Stomach smooth muscle (tissue), 2 donors: Measurements from ENCODE around the gene PPFIA2.
"Not testable (repeated sequence)": the region's sequence is repeated elsewhere in the genome, so short reads cannot be mapped to it uniquely, and the experiment has no call there.

Experiments used
- H3K27ac ChIP-seq: one replicate; pipeline ENCODE4 v1.7.0; 2013; ENCODE audit warnings: mild to moderate bottlenecking, low read length, inconsistent platforms
- H3K27me3 ChIP-seq, 2 donors: one replicate each; pipeline ENCODE4 v1.7.0; 2013; ENCODE audit warnings: low read length in 2 of 2; ENCODE audit not compliant: insufficient read depth in 2 of 2, control insufficient read depth in 1 of 2
- H3K36me3 ChIP-seq, 2 donors: one replicate each; pipeline ENCODE4 v1.7.0; 2013; ENCODE audit warnings: low read length in 2 of 2; ENCODE audit not compliant: control insufficient read depth in 2 of 2, insufficient read depth in 2 of 2
- H3K4me1 ChIP-seq: one replicate; pipeline ENCODE4 v1.7.0; 2013; ENCODE audit warnings: low read length; ENCODE audit not compliant: control insufficient read depth, insufficient read depth
- H3K4me3 ChIP-seq, 2 donors: one replicate each; pipeline ENCODE4 v1.7.0; 2013; ENCODE audit warnings: low read length in 2 of 2
- H3K9ac ChIP-seq, 2 donors: one replicate each; pipeline ENCODE4 v1.7.0; 2013; ENCODE audit warnings: low read length in 2 of 2, mild to moderate bottlenecking in 1 of 2
- H3K9me3 ChIP-seq, 2 donors: one replicate each; pipeline ENCODE4 v1.7.0; 2013; ENCODE audit warnings: low read length in 2 of 2; ENCODE audit not compliant: control insufficient read depth in 2 of 2
- donor health status: healthy.
- donor health status: Pancreatic carcinoma.

Gene PPFIA2

DNA sequence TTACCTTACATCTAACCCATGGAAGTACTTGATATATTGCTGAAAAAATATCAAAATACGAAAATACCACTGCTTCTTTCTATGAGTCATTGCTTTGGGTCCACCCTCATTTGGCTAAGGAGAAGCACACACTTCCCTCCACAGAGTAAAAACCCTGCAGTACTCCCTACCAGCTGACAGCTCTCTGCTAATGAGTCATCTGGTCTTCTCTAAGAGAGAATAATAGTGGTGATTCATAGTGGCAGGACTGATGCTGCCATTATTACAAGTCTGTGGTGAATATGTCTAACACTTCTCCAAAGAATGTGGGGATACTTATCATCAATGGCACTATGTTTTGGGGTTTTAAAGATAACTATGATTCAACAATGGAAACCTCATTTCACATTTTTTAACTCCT is 90.7 kb downstream of the PPFIA2 start:
- H3K36me3 ChIP-seq, result no peaks in the 10 kb centered on the region
- no peaks in the 10 kb centered on the region for H3K27me3 ChIP-seq
- no peaks in the 10 kb centered on the region for H3K4me1 ChIP-seq
- no peak overlapping the region for H3K4me3 ChIP-seq
- H3K27ac ChIP-seq, result no peak overlapping the region
- H3K9me3 ChIP-seq, result no peaks in the 10 kb centered on the region
- no peak overlapping the region for H3K9ac ChIP-seq

DNA sequence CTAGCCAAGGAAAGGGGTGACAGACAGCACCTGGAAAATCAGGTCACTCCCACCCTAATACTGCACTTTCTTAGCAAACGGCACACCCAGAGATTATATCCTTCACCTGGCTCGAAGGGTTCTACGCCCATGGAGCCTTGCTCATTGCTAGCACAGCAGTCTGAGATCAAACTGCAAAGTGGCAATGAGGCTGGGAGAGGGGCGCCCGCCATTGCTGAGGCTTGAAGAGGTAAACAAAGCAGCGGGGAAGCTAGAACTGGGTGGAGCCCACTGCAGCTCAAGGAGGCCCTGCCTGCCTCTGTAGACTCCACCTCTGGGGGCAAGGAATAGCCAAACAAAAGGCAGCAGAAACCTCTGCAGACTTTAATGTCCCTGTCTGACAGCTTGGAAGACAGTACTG is 99.8 kb downstream of the PPFIA2 start:
- not testable (repeated sequence) for H3K4me1 ChIP-seq, H3K9me3 ChIP-seq, H3K27ac ChIP-seq, H3K9ac ChIP-seq, H3K36me3 ChIP-seq, H3K27me3 ChIP-seq, H3K4me3 ChIP-seq

DNA sequence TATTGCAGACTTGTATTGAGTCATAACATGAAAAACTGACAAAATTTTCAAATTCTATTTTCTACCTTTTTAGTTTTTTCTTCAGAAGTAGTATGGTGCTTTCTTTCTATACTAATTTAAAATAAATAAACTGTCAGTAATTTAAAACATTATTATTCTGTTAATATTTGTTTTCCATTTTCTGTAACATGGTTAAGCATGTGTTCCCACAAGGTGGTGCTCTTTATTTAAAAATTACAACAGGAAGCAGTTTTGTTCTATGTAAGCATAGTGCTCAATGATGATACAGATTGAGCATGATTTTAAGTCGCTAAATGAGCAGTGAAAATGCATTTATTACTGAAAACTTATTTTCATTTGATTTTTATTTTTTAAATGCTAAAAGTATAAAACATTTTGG is 114.6 kb downstream of the PPFIA2 start:
- Histone ChIP-seq H3K9me3 (no peaks in the 10 kb centered on the region), H3K27ac (no peak overlapping the region), H3K4me3 (no peak overlapping the region), H3K36me3 (no peaks in the 10 kb centered on the region), H3K9ac (no peak overlapping the region), H3K27me3 (no peaks in the 10 kb centered on the region), H3K4me1 (no peaks in the 10 kb centered on the region)

DNA sequence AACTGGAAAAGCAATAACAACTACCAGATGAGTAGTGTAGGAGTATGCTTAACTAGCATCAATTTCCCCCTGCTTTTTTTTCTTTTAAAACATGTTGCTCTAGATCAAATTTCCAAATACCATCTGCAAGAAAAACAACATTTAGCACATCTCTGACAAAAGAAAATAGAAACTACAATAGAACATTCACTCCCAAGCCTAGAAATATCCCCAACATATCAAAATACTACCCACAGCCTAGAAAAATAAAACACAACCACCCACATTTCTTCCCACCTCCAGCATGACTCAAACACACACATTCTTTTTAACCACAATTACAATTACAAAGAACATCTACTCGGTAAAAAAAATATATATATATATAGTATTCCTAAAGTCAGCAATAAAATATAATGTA is 120.0 kb downstream of the PPFIA2 start:
- Histone ChIP-seq H3K36me3 (no peaks in the 10 kb centered on the region), H3K4me1 (no peaks in the 10 kb centered on the region), H3K27ac (no peak overlapping the region), H3K27me3 (no peaks in the 10 kb centered on the region), H3K4me3 (no peak overlapping the region), H3K9ac (no peak overlapping the region), H3K9me3 (no peaks in the 10 kb centered on the region)

DNA sequence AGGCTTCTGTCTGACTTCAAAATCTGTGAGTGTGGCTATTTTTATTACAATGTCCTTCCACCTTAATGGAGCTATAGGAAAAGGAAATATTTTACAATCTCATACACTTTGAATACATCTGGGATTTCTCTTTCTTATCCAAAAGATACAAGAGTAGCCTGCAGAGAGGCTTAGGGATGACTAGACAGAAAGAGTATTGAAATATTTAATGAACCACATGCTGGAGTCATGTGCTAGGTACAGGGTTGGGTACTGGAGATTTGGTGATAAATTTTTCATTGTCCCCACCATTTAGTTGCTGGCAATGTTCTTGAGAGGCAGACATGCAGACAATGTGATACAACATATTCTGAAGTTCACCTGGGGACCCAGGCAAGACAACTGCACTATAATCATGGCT is 126.0 kb downstream of the PPFIA2 start:
- Histone ChIP-seq H3K27me3 (no peaks in the 10 kb centered on the region), H3K9me3 (no peaks in the 10 kb centered on the region), H3K27ac (no peak overlapping the region), H3K9ac (no peak overlapping the region), H3K36me3 (no peaks in the 10 kb centered on the region), H3K4me3 (no peak overlapping the region), H3K4me1 (no peaks in the 10 kb centered on the region)

DNA sequence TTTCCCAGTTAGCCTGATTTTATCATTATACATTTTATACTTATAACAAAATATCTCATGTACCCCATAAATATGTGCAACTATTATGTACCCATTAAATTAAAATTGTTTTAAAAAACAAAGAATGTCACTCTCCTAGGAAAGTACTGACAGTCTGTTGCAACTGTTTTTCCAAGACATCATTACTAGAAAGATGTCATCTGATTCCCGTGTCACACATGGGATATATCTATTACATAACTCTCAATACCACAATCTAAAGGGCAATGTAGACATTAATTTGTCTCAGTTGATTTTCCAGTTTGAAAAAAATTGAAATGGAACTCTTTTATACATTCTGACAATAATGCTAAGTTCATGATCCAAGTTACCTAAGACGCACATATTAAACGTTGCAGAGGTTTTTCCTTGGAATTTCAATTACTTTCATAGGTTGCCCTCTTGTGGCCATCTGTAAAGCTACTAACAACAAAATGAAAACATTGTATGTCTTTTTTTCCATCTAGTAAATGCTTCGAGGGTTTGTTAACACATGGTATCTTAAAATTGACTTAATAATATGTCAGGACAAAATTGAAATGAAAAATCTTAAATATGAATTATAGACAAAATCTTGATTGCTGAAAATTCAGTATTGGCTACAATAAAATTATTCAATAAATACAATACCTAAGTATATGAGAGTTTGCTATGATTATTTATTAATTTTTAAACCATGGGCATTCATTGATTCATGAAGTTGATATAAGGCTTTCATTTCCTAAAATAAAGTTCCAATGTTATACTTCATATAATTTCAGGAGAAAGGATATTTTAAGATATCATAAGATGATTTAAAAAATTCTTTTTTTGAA is 131.6 kb downstream of the PPFIA2 start:
- Histone ChIP-seq H3K36me3 (no peaks in the 10 kb centered on the region), H3K4me1 (no peaks in the 10 kb centered on the region), H3K9me3 (no peaks in the 10 kb centered on the region), H3K9ac (no peak overlapping the region), H3K27ac (no peak overlapping the region), H3K27me3 (no peaks in the 10 kb centered on the region), H3K4me3 (no peak overlapping the region)

DNA sequence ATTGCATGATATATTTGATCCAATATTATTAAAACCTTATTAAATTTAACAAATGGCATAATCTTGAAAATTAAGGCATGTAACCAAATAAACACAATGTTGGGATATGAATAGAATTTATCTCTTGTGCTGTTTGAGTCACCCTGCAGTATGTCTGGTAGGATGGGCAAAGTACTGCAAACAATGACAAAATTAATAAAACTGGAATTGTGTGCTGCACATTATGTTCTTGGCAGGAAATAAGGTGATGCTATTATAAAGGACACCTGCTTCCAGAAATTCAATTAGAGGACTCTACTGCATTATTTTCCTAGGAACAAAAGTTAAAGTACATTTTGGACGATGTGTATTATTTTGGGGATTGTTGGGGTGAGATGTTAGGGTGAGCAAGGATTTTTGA is 132.7 kb downstream of the PPFIA2 start:
- H3K4me3 ChIP-seq, result no peak overlapping the region
- no peak overlapping the region for H3K27ac ChIP-seq
- H3K36me3 ChIP-seq, result no peaks in the 10 kb centered on the region
- H3K9ac ChIP-seq, result no peak overlapping the region
- H3K4me1 ChIP-seq, result no peaks in the 10 kb centered on the region
- H3K27me3 ChIP-seq, result no peaks in the 10 kb centered on the region
- H3K9me3 ChIP-seq, result no peaks in the 10 kb centered on the region

DNA sequence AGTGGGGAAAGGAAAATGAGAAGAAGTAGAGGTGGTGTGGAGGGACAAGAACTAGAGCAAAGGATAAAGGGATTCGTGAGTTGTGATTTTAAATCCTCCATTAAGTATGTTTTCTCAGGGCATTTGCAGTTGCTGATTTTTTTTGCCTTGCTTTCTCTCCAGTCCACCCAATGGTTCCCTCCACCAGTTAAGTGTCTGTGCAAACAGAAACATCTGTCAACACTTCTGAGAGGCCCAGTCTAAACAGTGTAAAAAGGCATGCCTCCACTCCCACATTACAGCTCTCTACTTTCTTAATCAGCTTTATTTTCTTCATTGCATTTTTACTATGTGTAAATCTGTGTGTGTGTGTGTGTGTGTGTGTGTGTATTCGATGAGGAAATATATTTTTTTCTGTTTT is 141.2 kb downstream of the PPFIA2 start:
- Histone ChIP-seq H3K9me3 (no peaks in the 10 kb centered on the region), H3K27ac (no peak overlapping the region), H3K27me3 (no peaks in the 10 kb centered on the region), H3K9ac (no peak overlapping the region), H3K4me1 (no peaks in the 10 kb centered on the region), H3K36me3 (no peaks in the 10 kb centered on the region), H3K4me3 (no peak overlapping the region)

DNA sequence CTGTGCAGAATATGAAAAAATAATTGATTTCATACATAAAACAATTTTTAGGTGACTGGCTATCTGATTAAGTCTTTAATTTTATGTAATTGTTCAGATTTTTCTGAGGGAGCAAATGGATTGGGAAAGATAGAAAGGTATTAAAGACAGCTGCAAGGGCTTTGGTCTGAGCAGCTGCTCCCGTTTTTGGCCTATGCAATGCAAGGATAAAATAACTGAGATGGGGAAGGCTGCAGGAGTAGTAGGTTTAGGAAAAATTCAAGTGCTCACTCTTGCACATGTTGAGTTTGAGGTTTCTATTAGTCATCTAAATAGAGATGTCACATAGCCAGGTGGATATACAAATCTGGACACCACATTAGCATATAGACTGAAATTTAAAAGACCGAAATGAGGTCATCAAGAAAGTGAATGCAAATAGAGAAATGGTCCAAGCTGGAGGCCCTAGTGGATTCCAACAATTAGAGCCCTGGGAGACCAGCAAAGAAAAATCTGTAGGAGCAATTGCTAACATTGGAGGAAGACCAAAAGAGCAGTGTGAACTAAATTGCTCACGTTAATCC is 144.0 kb downstream of the PPFIA2 start:
- Histone ChIP-seq H3K9me3 (no peaks in the 10 kb centered on the region), H3K9ac (no peak overlapping the region), H3K36me3 (no peaks in the 10 kb centered on the region), H3K27ac (no peak overlapping the region), H3K4me3 (no peak overlapping the region), H3K4me1 (no peaks in the 10 kb centered on the region), H3K27me3 (no peaks in the 10 kb centered on the region)

DNA sequence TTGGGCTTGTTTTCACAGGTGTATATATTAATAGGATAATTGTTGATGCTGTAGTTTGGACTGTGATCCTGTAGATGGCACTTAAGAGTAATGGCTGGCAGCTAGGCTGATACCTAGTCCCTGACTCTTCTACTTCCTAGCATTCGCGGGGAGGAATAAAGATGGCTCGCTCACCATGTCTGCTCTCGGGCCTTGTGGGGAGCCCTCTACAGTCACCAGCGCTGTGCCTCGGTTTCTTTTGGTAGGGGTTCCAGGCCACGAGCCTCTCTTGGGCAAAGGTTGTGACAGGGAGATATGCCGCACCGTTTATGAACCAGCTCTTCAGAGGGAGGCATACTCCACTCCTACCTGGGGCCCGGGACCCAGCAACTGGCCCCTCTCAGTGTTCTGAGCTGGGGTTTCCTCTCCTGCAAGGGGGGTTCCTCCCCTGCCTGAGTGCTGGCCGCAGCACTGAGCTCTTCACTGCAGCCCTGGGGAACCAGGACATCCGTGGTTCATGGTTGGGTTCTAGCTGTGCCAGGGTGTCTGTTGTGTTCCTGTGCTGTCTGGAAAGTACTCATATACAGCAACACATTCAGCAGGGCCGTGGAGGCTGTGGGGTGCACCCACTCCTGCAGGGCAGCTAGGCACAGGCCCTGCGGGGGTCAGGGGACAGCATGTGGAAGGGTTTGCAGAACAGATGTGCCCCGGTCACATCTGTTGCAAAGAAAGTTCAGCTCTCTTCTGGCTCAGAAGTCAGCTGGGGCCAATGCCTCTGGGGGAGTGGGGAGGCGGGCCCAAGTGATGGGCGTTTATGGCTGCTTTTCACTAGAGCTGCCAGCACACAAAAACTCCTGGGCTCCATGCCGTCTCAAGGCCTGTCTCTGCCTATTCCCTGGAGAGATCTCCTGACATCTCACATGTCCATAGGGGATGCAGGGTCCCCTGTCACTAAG is 147.9 kb downstream of the PPFIA2 start:
- Histone ChIP-seq H3K9ac (no peak overlapping the region), H3K9me3 (no peaks in the 10 kb centered on the region), H3K27ac (no peak overlapping the region), H3K4me3 (no peak overlapping the region), H3K4me1 (no peaks in the 10 kb centered on the region), H3K27me3 (no peaks in the 10 kb centered on the region), H3K36me3 (no peaks in the 10 kb centered on the region)
